ENCODE results near the gene NDUFB6.
A peak's percentile ranks its signal among the peaks of the same experiment; 100 is the strongest.

DNA sequence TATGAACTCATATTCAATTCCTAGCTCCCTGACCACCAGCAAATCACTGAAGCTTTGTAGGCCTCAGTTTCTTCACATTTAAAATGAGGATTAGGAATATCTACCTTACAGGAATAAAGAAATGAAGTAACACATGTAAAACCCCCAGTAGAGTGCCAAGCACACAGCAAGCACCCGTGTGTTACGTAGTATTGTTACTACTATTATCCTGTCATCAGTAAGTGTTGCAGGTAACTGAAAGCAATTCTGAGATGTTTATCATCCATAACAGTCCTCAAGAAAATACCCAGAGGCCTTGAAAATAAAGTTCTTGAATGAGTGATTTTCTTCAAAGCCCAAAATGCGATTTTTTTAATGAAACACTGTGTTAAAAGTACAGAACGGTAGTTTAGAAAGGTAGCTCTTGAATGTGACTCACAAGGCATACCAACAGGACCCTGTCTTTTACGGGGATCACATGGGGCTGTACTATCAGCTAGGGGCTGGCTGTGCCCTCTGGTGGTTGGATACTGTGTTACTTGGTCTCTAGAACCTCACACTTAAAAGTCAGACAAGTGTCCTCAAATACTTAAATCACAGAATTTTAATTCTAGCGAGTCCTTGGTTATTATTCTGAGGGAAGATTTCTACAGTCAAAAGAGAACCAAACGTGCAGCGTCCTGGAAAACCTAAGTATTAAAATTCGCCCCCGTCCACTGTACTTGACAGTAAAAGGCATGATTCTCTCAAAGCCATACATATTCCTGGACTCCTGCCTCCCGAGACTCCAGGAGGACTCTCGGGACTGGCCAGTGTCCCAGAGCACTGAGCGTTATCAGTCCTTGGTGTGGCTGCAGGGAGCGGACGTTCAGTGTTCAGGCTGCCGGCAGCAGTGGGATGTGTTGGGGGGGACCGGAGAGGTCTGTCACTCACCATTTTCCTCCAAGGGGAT is 725 bp downstream of the NDUFB6 start:
- TF ChIP-seq, protein P1, sequence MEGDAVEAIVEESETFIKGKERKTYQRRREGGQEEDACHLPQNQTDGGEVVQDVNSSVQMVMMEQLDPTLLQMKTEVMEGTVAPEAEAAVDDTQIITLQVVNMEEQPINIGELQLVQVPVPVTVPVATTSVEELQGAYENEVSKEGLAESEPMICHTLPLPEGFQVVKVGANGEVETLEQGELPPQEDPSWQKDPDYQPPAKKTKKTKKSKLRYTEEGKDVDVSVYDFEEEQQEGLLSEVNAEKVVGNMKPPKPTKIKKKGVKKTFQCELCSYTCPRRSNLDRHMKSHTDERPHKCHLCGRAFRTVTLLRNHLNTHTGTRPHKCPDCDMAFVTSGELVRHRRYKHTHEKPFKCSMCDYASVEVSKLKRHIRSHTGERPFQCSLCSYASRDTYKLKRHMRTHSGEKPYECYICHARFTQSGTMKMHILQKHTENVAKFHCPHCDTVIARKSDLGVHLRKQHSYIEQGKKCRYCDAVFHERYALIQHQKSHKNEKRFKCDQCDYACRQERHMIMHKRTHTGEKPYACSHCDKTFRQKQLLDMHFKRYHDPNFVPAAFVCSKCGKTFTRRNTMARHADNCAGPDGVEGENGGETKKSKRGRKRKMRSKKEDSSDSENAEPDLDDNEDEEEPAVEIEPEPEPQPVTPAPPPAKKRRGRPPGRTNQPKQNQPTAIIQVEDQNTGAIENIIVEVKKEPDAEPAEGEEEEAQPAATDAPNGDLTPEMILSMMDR (IDR thresholded peaks at IDR 0.05): peak; percentile 86
- TF ChIP-seq ZFX (IDR thresholded peaks at IDR 0.05; ENCODE audit: borderline replicate concordance): no peak
